ENCODE data around the gene WARS2. TPM values are rescaled to one million over a fixed set of nuclear protein-coding genes. Genes with fewer than 3 reads are reported as not detected.

The WARS2 gene
- total RNA-seq, 1 donor from 2014 or later: 20.2 TPM

DNA sequence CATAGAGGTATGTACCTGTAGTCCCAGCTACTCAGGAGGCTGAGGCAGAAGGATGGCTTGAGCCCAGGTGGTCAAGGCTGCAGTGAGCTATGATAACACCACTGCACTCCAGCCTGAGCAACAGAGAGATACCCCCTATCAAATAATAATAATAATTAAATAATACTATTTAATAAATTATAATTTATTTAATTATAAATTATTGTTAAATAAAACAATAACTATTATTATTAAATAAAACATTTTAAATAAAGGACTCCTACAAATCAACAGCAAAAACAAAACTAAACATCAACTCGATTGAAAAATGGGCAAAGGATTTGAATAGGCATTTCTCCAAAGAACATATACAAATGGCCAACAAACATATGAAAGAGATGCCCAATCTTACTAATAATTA is 86.5 kb downstream of the WARS2 start:
- H3K27ac Mint-ChIP-seq: no peak overlapping the region
- no peaks in the 10 kb centered on the region for H3K9me3 Mint-ChIP-seq
- no peaks in the 10 kb centered on the region for H3K36me3 Mint-ChIP-seq (ENCODE audit: low read depth)
- no peak overlapping the region for H3K4me3 Mint-ChIP-seq
- intact Hi-C loops (cut with micrococcal nuclease): no loop called here
- H3K27me3 Mint-ChIP-seq: no peaks in the 10 kb centered on the region
- DNase-seq: no peak
- no peaks in the 10 kb centered on the region for H3K4me1 Mint-ChIP-seq

DNA sequence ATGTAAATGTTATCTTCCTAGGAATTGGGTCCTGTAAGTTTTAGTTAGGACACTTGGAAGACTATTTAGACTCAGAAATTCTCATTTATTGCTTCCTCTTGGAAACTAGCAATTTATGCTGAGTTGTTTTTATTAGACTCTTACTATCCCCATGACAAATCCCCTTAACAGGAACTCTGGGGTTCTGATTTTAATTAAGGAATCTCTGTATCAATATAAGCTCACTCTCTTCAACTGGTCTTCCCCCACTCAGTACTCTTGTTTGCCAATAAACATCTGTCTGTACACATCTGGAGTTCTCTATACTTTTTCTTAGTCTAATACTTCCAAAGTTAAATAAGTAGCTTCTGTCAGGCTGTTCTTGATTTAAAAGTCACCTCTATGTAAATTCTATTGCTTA is 88.2 kb downstream of the WARS2 start:
- Mint-ChIP-seq H3K4me3 (no peak overlapping the region), H3K27ac (no peak overlapping the region), H3K9me3 (no peaks in the 10 kb centered on the region), H3K4me1 (no peaks in the 10 kb centered on the region), H3K27me3 (no peaks in the 10 kb centered on the region), H3K36me3 (ENCODE audit: low read depth) (no peaks in the 10 kb centered on the region)
- intact Hi-C loops (cut with micrococcal nuclease): no loop called here
- DNase-seq: no peak

DNA sequence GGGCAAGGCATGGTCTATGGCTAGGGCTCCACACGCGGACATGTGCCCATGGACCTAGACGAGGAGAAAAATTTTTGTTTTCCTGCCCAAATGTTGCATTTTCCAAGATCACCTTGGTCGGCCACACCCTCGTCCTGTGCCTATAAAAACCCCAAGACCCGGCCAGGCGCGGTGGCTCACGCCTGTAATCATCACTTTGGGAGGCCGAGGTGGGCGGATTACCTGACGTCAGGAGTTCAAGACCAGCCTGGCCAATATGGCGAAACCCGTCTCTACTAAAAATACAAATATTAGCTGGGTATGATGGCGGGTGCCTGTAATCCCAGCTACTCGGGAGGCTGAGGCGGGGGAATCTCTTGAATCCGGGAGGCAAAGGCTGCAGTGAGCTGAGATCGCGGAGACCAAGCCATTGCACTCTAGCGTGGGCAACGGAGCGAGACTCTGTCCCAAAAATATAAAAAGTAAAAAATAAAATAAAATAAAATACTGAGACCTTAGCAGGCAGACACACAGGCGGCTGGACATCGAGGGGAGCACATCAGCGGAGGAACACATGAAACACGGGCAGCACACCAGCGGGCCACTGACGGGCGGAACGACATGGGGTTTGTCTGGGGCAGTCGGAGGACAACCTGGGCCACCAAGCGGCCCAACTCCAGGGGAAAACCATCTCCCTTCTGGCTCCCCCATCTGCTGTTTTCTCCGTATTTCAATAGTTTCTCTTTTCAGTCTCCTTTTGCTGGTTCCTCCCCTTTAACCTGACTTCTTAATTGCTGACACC is 91.6 kb downstream of the WARS2 start:
- no peaks in the 10 kb centered on the region for H3K27me3 Mint-ChIP-seq
- no peak for DNase-seq
- H3K36me3 Mint-ChIP-seq (ENCODE audit: low read depth): no peaks in the 10 kb centered on the region
- H3K4me3 Mint-ChIP-seq: no peak overlapping the region
- H3K9me3 Mint-ChIP-seq: no peaks in the 10 kb centered on the region
- no peak overlapping the region for H3K27ac Mint-ChIP-seq
- intact Hi-C loops (cut with micrococcal nuclease): no loop called here
- H3K4me1 Mint-ChIP-seq: no peaks in the 10 kb centered on the region

GRCh38 chr1:119046785-119047438 is 93.5 kb downstream of the WARS2 start:
- DNase-seq: no peak
- Mint-ChIP-seq H3K4me1 (no peaks in the 10 kb centered on the region), H3K27ac (no peak overlapping the region), H3K36me3 (ENCODE audit: low read depth) (no peaks in the 10 kb centered on the region), H3K27me3 (no peaks in the 10 kb centered on the region), H3K9me3 (no peaks in the 10 kb centered on the region), H3K4me3 (no peak overlapping the region)
- intact Hi-C loops (cut with micrococcal nuclease): no loop called here

DNA sequence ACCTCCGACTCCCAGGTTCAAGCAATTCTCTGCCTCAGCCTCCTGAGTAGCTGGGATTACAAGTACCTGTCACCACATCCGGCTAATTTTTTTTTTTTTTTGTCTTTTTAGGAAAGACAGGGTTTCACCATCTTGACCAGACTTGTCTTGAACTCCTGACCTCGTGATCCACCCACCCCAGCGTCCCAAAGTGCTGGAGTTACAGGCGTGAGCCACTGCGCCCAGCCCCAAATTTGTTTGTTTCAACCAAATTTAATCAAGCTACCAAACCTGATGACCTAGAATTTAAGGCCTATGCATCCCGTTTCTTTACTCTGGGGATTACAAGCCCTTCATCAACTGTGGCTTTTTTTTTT is 94.0 kb downstream of the WARS2 start:
- Mint-ChIP-seq H3K27ac (no peak overlapping the region), H3K4me3 (no peak overlapping the region), H3K9me3 (no peaks in the 10 kb centered on the region), H3K27me3 (no peaks in the 10 kb centered on the region), H3K4me1 (no peaks in the 10 kb centered on the region), H3K36me3 (ENCODE audit: low read depth) (no peaks in the 10 kb centered on the region)
- intact Hi-C loops (cut with micrococcal nuclease): no loop called here
- no peak for DNase-seq

GRCh38 chr1:119045096-119045746 is 95.2 kb downstream of the WARS2 start:
- DNase-seq: no peak
- Mint-ChIP-seq H3K27ac (no peak overlapping the region), H3K4me1 (no peaks in the 10 kb centered on the region), H3K36me3 (ENCODE audit: low read depth) (no peaks in the 10 kb centered on the region), H3K9me3 (no peaks in the 10 kb centered on the region), H3K4me3 (no peak overlapping the region), H3K27me3 (no peaks in the 10 kb centered on the region)
- intact Hi-C loops (cut with micrococcal nuclease): no loop called here

DNA sequence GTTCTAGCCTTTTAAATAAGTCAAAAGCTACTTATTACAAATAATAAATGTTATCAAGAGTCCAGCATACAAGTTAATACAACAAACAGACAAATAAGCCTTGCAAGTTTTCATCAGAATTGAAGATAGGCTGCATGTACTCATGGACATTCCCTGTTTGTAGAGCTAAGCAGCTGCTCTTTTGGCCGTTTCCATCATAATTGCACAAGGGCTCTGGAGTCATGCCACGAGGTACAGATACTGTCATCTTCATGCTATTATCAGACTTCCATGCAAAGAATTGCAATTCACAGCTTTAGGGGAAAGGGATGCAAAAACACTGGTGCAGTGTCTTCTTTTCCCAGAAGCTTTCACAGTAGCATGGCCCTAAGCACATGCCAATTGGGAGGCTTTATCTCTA is 99.5 kb downstream of the WARS2 start:
- Mint-ChIP-seq H3K4me1 (peaks cover 1% of the 10 kb centered on the region), H3K9me3 (no peaks in the 10 kb centered on the region), H3K27ac (no peak overlapping the region), H3K27me3 (no peaks in the 10 kb centered on the region), H3K36me3 (ENCODE audit: low read depth) (no peaks in the 10 kb centered on the region), H3K4me3 (no peak overlapping the region)
- DNase-seq: no peak
- intact Hi-C loops (cut with micrococcal nuclease): no loop called here

DNA sequence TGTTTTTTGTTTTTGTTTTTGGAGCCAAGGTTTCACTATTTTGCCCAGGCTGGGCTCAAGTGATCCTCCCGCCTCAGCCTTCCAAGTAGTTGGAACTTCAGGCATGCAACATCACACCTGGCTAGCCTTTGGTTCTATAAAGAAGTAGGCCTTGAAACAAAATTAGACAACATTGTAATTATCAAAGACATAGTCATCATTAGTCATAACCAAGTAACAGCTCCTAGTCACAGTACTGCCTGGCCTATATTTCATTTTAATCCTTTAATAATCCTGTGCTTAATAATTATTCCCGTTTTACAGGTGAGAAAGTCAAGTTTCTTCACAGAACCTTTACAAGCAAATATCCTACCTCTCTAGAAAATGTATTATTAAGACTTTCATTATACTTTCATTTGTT is 100.0 kb downstream of the WARS2 start:
- no peak for DNase-seq
- Mint-ChIP-seq H3K27me3 (no peaks in the 10 kb centered on the region), H3K27ac (no peak overlapping the region), H3K4me3 (no peak overlapping the region), H3K4me1 (peaks cover 1% of the 10 kb centered on the region), H3K9me3 (no peaks in the 10 kb centered on the region), H3K36me3 (ENCODE audit: low read depth) (no peaks in the 10 kb centered on the region)
- intact Hi-C loops (cut with micrococcal nuclease): no loop called here

- no peak overlapping the region for H3K4me3 Mint-ChIP-seq
- no peak for DNase-seq
- H3K27me3 Mint-ChIP-seq: no peaks in the 10 kb centered on the region
- no peaks in the 10 kb centered on the region for H3K36me3 Mint-ChIP-seq (ENCODE audit: low read depth)
- H3K9me3 Mint-ChIP-seq: no peaks in the 10 kb centered on the region
- H3K4me1 Mint-ChIP-seq: peaks cover 1% of the 10 kb centered on the region
- no peak overlapping the region for H3K27ac Mint-ChIP-seq
- intact Hi-C loops (cut with micrococcal nuclease): no loop called here
Observed at GRCh38 chr1:119038363-119038762, 102.1 kb downstream of the WARS2 start.

- H3K27me3 Mint-ChIP-seq: no peaks in the 10 kb centered on the region
Observed at GRCh38 chr1:119034359-119034758, 106.1 kb downstream of the WARS2 start.

DNA sequence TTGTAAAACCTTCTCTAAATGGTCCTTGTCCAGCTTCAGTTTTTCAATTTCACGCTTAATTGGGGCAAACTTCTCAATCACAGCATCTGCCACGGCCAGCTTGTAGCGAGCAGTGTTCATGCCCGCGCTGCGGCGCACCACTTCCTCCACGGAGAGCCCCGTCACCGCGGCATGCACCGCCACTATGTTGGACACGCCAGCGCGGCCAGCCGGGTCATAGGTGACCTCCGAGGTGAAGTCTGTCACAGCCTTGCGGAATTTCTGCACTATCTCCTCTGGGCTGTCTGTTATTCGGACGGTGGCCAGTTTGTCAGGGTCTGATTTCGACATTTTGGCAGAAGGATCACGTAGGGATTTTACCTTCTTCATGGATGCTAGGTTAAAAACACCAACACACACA is 107.5 kb downstream of the WARS2 start:
- no peak overlapping the region for H3K27ac Mint-ChIP-seq
- H3K4me1 Mint-ChIP-seq: no peaks in the 10 kb centered on the region
- DNase-seq: no peak

More at GRCh38 chr1:119034359-119034758, 106.1 kb downstream of the WARS2 start:
- H3K4me3 Mint-ChIP-seq: no peak overlapping the region
- no peak overlapping the region for H3K27ac Mint-ChIP-seq
- peaks cover 1% of the 10 kb centered on the region for H3K4me1 Mint-ChIP-seq
- intact Hi-C loops (cut with micrococcal nuclease): no loop called here
- no peak for DNase-seq
- H3K36me3 Mint-ChIP-seq (ENCODE audit: low read depth): peaks cover 3% of the 10 kb centered on the region
- H3K9me3 Mint-ChIP-seq: no peaks in the 10 kb centered on the region

DNA sequence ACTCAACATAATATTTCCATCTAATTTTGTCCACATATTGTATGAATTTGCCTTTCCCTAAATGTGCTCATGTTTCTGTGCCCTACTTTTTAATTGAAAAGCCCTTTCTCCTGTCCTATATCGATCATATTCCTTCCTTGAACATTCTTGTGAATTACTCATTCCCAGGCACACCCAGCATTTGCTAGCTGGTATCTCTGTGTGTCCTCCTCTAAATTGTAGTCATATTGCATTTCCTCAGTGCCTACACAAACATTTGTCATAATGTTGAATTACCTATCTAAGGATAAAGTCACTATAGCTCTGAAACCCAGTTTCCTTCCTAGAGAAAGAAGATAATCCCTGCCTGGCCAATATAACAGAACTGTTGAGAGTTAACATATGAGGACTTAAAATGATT is 112.7 kb downstream of the WARS2 start:
- H3K4me3 Mint-ChIP-seq: no peak overlapping the region
- H3K4me1 Mint-ChIP-seq: no peaks in the 10 kb centered on the region
- no peak overlapping the region for H3K27ac Mint-ChIP-seq
- no peaks in the 10 kb centered on the region for H3K9me3 Mint-ChIP-seq
- H3K27me3 Mint-ChIP-seq: no peaks in the 10 kb centered on the region
- no peak for DNase-seq
- intact Hi-C loops (cut with micrococcal nuclease): no loop called here
- H3K36me3 Mint-ChIP-seq (ENCODE audit: low read depth): peaks cover 3% of the 10 kb centered on the region

More for the DNA sequence above, 107.5 kb downstream of the WARS2 start:
- Mint-ChIP-seq H3K36me3 (ENCODE audit: low read depth) (peaks cover 3% of the 10 kb centered on the region), H3K4me3 (no peak overlapping the region), H3K9me3 (no peaks in the 10 kb centered on the region), H3K27me3 (no peaks in the 10 kb centered on the region)
- intact Hi-C loops (cut with micrococcal nuclease): no loop called here

DNA sequence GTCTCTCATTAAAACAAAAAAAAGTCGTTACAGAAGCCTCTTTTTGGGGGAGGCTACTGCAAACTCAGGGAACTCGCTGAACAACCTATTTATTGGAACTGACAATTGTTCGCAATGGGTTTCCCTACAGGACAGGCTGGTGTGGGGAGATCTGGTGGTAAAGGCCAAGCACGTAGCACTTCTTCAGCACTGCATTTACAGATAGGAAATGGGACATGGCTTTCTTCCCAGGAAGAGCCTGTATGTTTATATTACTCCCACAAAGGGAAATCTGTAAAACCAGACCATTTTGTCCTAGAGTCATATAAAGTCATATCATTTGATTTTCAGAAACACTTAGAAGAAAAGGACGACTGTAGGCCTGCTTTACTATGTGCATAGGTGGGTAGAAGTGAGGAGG is 113.5 kb downstream of the WARS2 start:
- H3K4me1 Mint-ChIP-seq: no peaks in the 10 kb centered on the region
- no peak overlapping the region for H3K4me3 Mint-ChIP-seq
- no peak overlapping the region for H3K27ac Mint-ChIP-seq
- intact Hi-C loops (cut with micrococcal nuclease): no loop called here
- DNase-seq: peak; percentile 24
- H3K36me3 Mint-ChIP-seq (ENCODE audit: low read depth): peaks cover 3% of the 10 kb centered on the region
- H3K9me3 Mint-ChIP-seq: no peaks in the 10 kb centered on the region
- H3K27me3 Mint-ChIP-seq: no peaks in the 10 kb centered on the region

DNA sequence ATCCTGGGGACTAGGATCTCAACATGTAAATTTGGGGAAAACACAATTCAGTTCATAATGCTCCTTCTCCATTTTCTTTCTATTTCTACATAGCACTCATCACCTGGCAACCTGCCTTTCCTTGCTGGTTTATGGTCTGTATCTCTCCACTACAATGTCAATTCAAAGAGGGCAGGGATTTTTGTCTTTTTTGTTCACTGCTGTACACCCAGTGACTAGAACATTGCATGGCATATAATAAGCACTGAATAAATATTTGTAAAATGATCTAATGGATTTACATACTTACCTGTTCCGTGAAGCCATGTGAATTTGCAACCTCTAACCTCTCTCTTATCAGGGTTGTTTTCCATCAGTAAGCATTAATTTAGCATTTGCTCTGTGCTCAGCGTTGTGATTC is 124.9 kb downstream of the WARS2 start:
- H3K4me1 Mint-ChIP-seq: no peaks in the 10 kb centered on the region
- no peak overlapping the region for H3K27ac Mint-ChIP-seq
- H3K4me3 Mint-ChIP-seq: no peak overlapping the region
- DNase-seq: no peak
- peaks cover 9% of the 10 kb centered on the region for H3K27me3 Mint-ChIP-seq
- H3K36me3 Mint-ChIP-seq (ENCODE audit: low read depth): no peaks in the 10 kb centered on the region
- intact Hi-C loops (cut with micrococcal nuclease): no loop called here
- peaks cover 8% of the 10 kb centered on the region for H3K9me3 Mint-ChIP-seq

All from activated CD4-positive, alpha-beta T cell treated with anti-CD3 and anti-CD28 coated beads, Interleukin-2, amount 10 ng/mL, durations not matched to agents 24 days and 14 days (primary cell).